ENCODE measurements around the gene CALML5. TPM values are rescaled to one million over a fixed set of nuclear protein-coding genes. Genes with fewer than 3 reads are reported as not detected.

The CALML5 gene
- total RNA-seq, 1 experiment from 2014 or later, result not detected

- H3K4me3 Mint-ChIP-seq, result no peak overlapping the region
- H3K36me3 Mint-ChIP-seq, result peaks cover 21% of the 10 kb centered on the region
- H3K4me1 Mint-ChIP-seq, result peaks cover 19% of the 10 kb centered on the region
- peaks cover 9% of the 10 kb centered on the region for H3K27me3 Mint-ChIP-seq (ENCODE audit: low read depth)
- no peak for DNase-seq (ENCODE audit: low spot score)
- no peak for ATAC-seq
- H3K27ac Mint-ChIP-seq, result no peak overlapping the region
- CTCF ChIA-PET, result no interaction called here
- H3K9me3 Mint-ChIP-seq, result peaks cover 36% of the 10 kb centered on the region
- POLR2A ChIA-PET, result no interaction called here
- TF ChIP-seq PRDM15 (CRISPR knock-in tag; IDR thresholded peaks at IDR 0.05) (no peak), TEAD1 (CRISPR knock-in tag; IDR thresholded peaks at IDR 0.05) (no peak), MXD4 (CRISPR knock-in tag; IDR thresholded peaks at IDR 0.05; ENCODE audit: borderline replicate concordance) (no peak), GABPB1 (CRISPR knock-in tag; IDR thresholded peaks at IDR 0.05) (no peak), ZNF671 (CRISPR knock-in tag; IDR thresholded peaks at IDR 0.05) (no peak), E2F1 (CRISPR knock-in tag; IDR thresholded peaks at IDR 0.05) (no peak), ZNF532 (CRISPR knock-in tag; IDR thresholded peaks at IDR 0.05; ENCODE audit: borderline replicate concordance) (no peak), ZNF423 (CRISPR knock-in tag; IDR thresholded peaks at IDR 0.05) (no peak), SMAD4 (CRISPR knock-in tag; IDR thresholded peaks at IDR 0.05) (no peak), ZBTB21 (CRISPR knock-in tag; IDR thresholded peaks at IDR 0.05; ENCODE audit: borderline replicate concordance) (no peak), CBFB (CRISPR knock-in tag; IDR thresholded peaks at IDR 0.05; ENCODE audit: low read depth) (no peak), NFATC4 (CRISPR knock-in tag; IDR thresholded peaks at IDR 0.05) (no peak)
- TF ChIP-seq, protein P1, sequence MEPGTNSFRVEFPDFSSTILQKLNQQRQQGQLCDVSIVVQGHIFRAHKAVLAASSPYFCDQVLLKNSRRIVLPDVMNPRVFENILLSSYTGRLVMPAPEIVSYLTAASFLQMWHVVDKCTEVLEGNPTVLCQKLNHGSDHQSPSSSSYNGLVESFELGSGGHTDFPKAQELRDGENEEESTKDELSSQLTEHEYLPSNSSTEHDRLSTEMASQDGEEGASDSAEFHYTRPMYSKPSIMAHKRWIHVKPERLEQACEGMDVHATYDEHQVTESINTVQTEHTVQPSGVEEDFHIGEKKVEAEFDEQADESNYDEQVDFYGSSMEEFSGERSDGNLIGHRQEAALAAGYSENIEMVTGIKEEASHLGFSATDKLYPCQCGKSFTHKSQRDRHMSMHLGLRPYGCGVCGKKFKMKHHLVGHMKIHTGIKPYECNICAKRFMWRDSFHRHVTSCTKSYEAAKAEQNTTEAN (CRISPR knock-in tag; IDR thresholded peaks at IDR 0.05), result no peak
- TF ChIP-seq, protein P2, sequence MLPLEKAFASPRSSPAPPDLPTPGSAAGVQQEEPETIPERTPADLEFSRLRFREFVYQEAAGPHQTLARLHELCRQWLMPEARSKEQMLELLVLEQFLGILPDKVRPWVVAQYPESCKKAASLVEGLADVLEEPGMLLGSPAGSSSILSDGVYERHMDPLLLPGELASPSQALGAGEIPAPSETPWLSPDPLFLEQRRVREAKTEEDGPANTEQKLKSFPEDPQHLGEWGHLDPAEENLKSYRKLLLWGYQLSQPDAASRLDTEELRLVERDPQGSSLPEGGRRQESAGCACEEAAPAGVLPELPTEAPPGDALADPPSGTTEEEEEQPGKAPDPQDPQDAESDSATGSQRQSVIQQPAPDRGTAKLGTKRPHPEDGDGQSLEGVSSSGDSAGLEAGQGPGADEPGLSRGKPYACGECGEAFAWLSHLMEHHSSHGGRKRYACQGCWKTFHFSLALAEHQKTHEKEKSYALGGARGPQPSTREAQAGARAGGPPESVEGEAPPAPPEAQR (CRISPR knock-in tag; IDR thresholded peaks at IDR 0.05), result no peak
These were observed 16.8 kb upstream of the CALML5 start for GRCh38 chr10:5515948-5516761.

Measured in WTC11 (cell line).